HEK293 (cell line): ENCODE measurements around the gene BTBD19.

ENCODE experiments used
- KLF8 ChIP-seq: fragments of 450-650 bp; formaldehyde crosslinking; IDR thresholded peaks from 2 replicates; pipeline ENCODE4 v1.5.1; 2016; ENCODE audit warnings: missing biosample characterization, missing genetic modification characterization
- MYNN ChIP-seq: fragments of 450-650 bp; formaldehyde crosslinking; IDR thresholded peaks from 2 replicates; pipeline ENCODE4 v1.5.1; 2016; ENCODE audit warnings: missing biosample characterization, missing genetic modification characterization, borderline replicate concordance
- ZBTB8A ChIP-seq: fragments of 450-650 bp; formaldehyde crosslinking; IDR thresholded peaks from 2 replicates; pipeline ENCODE4 v1.5.1; 2016; ENCODE audit warnings: missing biosample characterization, missing genetic modification characterization
- ZFP41 ChIP-seq: fragments of 450-650 bp; formaldehyde crosslinking; IDR thresholded peaks from 2 replicates; pipeline ENCODE4 v1.5.1; 2016; ENCODE audit warnings: missing biosample characterization, missing genetic modification characterization, borderline replicate concordance
- ZNF518A ChIP-seq: fragments of 450-650 bp; formaldehyde crosslinking; conservative IDR thresholded peaks from 2 replicates; pipeline ENCODE4 v1.5.1; 2016; ENCODE audit warnings: low read depth, missing biosample characterization, missing genetic modification characterization
- ZNF530 ChIP-seq: fragments of 450-650 bp; formaldehyde crosslinking; IDR thresholded peaks from 2 replicates; pipeline ENCODE4 v1.5.1; 2016; ENCODE audit warnings: low read depth, missing biosample characterization, missing genetic modification characterization

BTBD19 gene

GRCh38 chr1:44862829-44863401 is 54.6 kb downstream of the BTBD19 start (continued):
- TF ChIP-seq ZBTB8A (tag by site-specific recombination) (no peak), ZNF530 (tag by site-specific recombination) (no peak), MYNN (no peak), ZFP41 (tag by site-specific recombination) (no peak), ZNF518A (no peak), KLF8 (tag by site-specific recombination) (no peak)
